Panc1 (cell line): ENCODE measurements around the gene WSCD2. TPM values are rescaled to one million over a fixed set of nuclear protein-coding genes. Genes with fewer than 3 reads are reported as not detected.

Experiments
- ATAC-seq: fragments of 200-7000 bp; cut with Tn5 transposase; 2 replicates; pipeline ENCODE4 v1.9.1; 2020; ENCODE audit warnings: mild to moderate bottlenecking, moderate library complexity
- BruUV-seq: library from RNA; stranded (reverse); fragments of 400-500 nt; replicated peaks from 2 replicates; lab custom pipeline; 2021; lab: Mats Ljungman, UMichigan
- CTCF ChIA-PET: fragments of 300-600 bp; sonication (Branson Sonifier 250); formaldehyde crosslinking; loops from one replicate; lab custom pipeline; 2022; ENCODE audit warnings: antibody characterized with exemption; lab: Charles Lee
- POLR2A ChIA-PET: fragments of 300-600 bp; sonication (Branson Sonifier 250); formaldehyde crosslinking; loops from one replicate; lab custom pipeline; 2022; ENCODE audit warnings: antibody characterized with exemption; lab: Charles Lee
- DNase-seq: peaks from one replicate; pipeline ENCODE4 v3.0.0-alpha.2; 2010; ENCODE audit warnings: low read depth, low spot score
- H3K27ac ChIP-seq: 2 replicates; pipeline ENCODE4 v1.5.1; 2011; ENCODE audit warnings: mild to moderate bottlenecking, low read length, inconsistent platforms
- H3K27me3 ChIP-seq: fragments of 200-500 bp; sonication (Bioruptor generic); 2 replicates; pipeline ENCODE4 v1.6.0; 2014; ENCODE audit warnings: low read length, inconsistent platforms; ENCODE audit not compliant: control insufficient read depth, insufficient read depth
- H3K36me3 ChIP-seq: fragments of 200-500 bp; sonication (Bioruptor generic); 2 replicates; pipeline ENCODE4 v1.5.1; 2014; ENCODE audit warnings: inconsistent platforms, mild to moderate bottlenecking, low read length, moderate library complexity; ENCODE audit not compliant: control insufficient read depth, insufficient read depth
- H3K4me1 ChIP-seq: 2 replicates; pipeline ENCODE4 v1.5.1; 2011; ENCODE audit warnings: inconsistent platforms, mild to moderate bottlenecking, low read length, moderate library complexity; ENCODE audit not compliant: control insufficient read depth, insufficient read depth
- H3K4me3 ChIP-seq, 2 experiments: 2 replicates each; pipeline ENCODE4 v1.5.1; 2011 to 2012; ENCODE audit warnings: low read depth in 2 of 2, low read length in 2 of 2, mild to moderate bottlenecking in 2 of 2, inconsistent platforms in 1 of 2, moderate library complexity in 1 of 2
- H3K9me3 ChIP-seq: fragments of 200-500 bp; sonication (Bioruptor generic); 2 replicates; pipeline ENCODE4 v1.5.1; 2014; ENCODE audit warnings: low read depth, mild to moderate bottlenecking, inconsistent platforms, low read length, moderate library complexity; ENCODE audit not compliant: control insufficient read depth, insufficient read depth
- CTCF ChIP-seq: fragments of 450-650 bp; IDR thresholded peaks from 2 replicates; pipeline ENCODE4 v1.5.1; 2017; ENCODE audit warnings: mild to moderate bottlenecking
- POLR2AphosphoS5 ChIP-seq: IDR thresholded peaks from 2 replicates; pipeline ENCODE4 v1.6.1; 2012; ENCODE audit warnings: mild to moderate bottlenecking, low read depth, low read length, moderate library complexity
- SIN3A ChIP-seq: IDR thresholded peaks from 2 replicates; pipeline ENCODE4 v1.6.1; 2012; ENCODE audit warnings: low read depth, mild to moderate bottlenecking, low read length, moderate library complexity, borderline replicate concordance; ENCODE audit not compliant: insufficient read depth
- TCF7L2 ChIP-seq: IDR thresholded peaks from 2 replicates; pipeline ENCODE4 v1.6.1; 2011; ENCODE audit warnings: mild to moderate bottlenecking, low read depth, low read length, inconsistent platforms
- in situ Hi-C: cut with HindIII; loops from 2 replicates; pipeline ENCODE4 v1.10.0; 2016; ENCODE audit warnings: low sequenced_read_pairs, low pct_unique_long_range_greater_than_20kb
- intact Hi-C: fragments of 100-400 bp; cut with micrococcal nuclease; formaldehyde crosslinking; loops from one replicate; pipeline ENCODE4 v1.10.0; 2022; ENCODE audit not compliant: unreplicated experiment
- total RNA-seq: library from RNA; stranded (reverse); gene quantifications from one replicate; pipeline ENCODE4 v1.2.1, GENCODE V29; 2021; ENCODE audit not compliant: unreplicated experiment
- TF ChIP-seq, protein P1 (sequence below), 2 experiments: IDR thresholded peaks; 2 replicates each; pipeline ENCODE4 v1.6.1; 2011 to 2012; ENCODE audit warnings: low read depth in 2 of 2, control low read depth in 1 of 2, low read length in 1 of 2, mild to moderate bottlenecking in 1 of 2, moderate library complexity in 1 of 2; ENCODE audit not compliant: insufficient read depth in 1 of 2

Gene WSCD2
- total RNA-seq, 1 experiment from 2014 or later: 0.64 TPM

DNA sequence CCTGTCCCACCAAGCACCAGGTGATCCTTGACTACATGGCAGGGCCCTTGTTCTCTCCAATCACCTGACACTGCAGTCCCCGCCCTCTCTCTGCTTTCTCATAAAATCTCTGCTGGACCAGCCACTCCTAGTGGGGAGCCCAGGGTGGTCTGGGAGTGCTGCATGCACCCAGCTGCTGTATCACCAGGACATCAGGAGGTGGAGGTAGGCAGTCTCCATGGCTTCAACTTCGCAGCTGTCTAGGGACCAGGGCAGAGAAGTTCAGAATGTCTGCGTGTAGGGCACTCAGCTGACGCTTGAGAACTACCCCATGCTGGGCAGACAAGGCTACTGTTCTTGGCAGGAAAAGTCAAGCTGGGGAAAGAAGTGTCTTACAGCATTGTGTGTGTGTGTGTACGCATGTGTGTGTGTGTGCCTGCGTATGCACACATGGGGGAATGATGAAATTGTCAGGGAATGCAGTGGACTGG, 2.6 kb downstream of the WSCD2 start:
- Histone ChIP-seq H3K27ac (no peak overlapping the region), H3K36me3 (no peaks in the 10 kb centered on the region; the same call in 1 of the 2 replicates), H3K4me3 (no peak overlapping the region), H3K27me3 (peaks cover 30% of the 10 kb centered on the region), H3K9me3 (no peaks in the 10 kb centered on the region), H3K4me1 (peaks cover 12% of the 10 kb centered on the region)
- ATAC-seq (no peak), DNase-seq (no peak)
- in situ Hi-C loops (no loop called here), intact Hi-C loops (no loop called here)
- POLR2A ChIA-PET: no interaction called here
- TF ChIP-seq POLR2AphosphoS5 (no peak), TCF7L2 (no peak), CTCF (no peak), SIN3A (no peak)
- TF ChIP-seq, protein P1, sequence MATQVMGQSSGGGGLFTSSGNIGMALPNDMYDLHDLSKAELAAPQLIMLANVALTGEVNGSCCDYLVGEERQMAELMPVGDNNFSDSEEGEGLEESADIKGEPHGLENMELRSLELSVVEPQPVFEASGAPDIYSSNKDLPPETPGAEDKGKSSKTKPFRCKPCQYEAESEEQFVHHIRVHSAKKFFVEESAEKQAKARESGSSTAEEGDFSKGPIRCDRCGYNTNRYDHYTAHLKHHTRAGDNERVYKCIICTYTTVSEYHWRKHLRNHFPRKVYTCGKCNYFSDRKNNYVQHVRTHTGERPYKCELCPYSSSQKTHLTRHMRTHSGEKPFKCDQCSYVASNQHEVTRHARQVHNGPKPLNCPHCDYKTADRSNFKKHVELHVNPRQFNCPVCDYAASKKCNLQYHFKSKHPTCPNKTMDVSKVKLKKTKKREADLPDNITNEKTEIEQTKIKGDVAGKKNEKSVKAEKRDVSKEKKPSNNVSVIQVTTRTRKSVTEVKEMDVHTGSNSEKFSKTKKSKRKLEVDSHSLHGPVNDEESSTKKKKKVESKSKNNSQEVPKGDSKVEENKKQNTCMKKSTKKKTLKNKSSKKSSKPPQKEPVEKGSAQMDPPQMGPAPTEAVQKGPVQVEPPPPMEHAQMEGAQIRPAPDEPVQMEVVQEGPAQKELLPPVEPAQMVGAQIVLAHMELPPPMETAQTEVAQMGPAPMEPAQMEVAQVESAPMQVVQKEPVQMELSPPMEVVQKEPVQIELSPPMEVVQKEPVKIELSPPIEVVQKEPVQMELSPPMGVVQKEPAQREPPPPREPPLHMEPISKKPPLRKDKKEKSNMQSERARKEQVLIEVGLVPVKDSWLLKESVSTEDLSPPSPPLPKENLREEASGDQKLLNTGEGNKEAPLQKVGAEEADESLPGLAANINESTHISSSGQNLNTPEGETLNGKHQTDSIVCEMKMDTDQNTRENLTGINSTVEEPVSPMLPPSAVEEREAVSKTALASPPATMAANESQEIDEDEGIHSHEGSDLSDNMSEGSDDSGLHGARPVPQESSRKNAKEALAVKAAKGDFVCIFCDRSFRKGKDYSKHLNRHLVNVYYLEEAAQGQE (IDR thresholded peaks at IDR 0.05; ENCODE audit: insufficient read depth in 1 of 2, low read depth in 2 of 2, low read length in 1 of 2): no peak
- BruUV-seq: no TSS peak
- CTCF ChIA-PET: no interaction called here

GRCh38 chr12:108133482-108133881, 4.4 kb downstream of the WSCD2 start:
- peaks cover 22% of the 10 kb centered on the region for H3K27me3 ChIP-seq
- POLR2A ChIA-PET: no interaction called here

More at GRCh38 chr12:108133482-108133881, 4.4 kb downstream of the WSCD2 start:
- no peaks in the 10 kb centered on the region for H3K9me3 ChIP-seq
- CTCF ChIA-PET: no interaction called here
- TF ChIP-seq TCF7L2 (no peak), POLR2AphosphoS5 (no peak), CTCF (no peak), SIN3A (no peak)
- TF ChIP-seq, protein P1 (IDR thresholded peaks at IDR 0.05; ENCODE audit: insufficient read depth in 1 of 2, low read depth in 2 of 2, low read length in 1 of 2): no peak
- no peak for DNase-seq
- no peak overlapping the region for H3K27ac ChIP-seq
- in situ Hi-C loops (no loop called here), intact Hi-C loops (no loop called here)
- H3K4me1 ChIP-seq: peaks cover 11% of the 10 kb centered on the region
- H3K4me3 ChIP-seq: no peak overlapping the region
- no peak for ATAC-seq
- H3K36me3 ChIP-seq: no peaks in the 10 kb centered on the region
- no TSS peak for BruUV-seq
